Activated B cell treated with CpG ODN at 0.5 μM for 24 hours (primary cell): ENCODE results near the gene PLEKHG1. TPM values are rescaled to one million over a fixed set of nuclear protein-coding genes. Genes with fewer than 3 reads are reported as not detected.

Experiments
- ATAC-seq: fragments of 200-7000 bp; cut with Tn5 transposase; one replicate; pipeline ENCODE4 v1.10.0; 2021; ENCODE audit warnings: low read depth, mild to moderate bottlenecking, moderate library complexity
- CTCF ChIA-PET: fragments of 350-600 bp; sonication (Branson Sonifier 250); formaldehyde crosslinking; loops from one replicate; lab custom pipeline; 2021; ENCODE audit warnings: antibody characterized with exemption; lab: Charles Lee
- POLR2A ChIA-PET: fragments of 350-600 bp; sonication (Branson Sonifier 250); formaldehyde crosslinking; loops from one replicate; lab custom pipeline; 2021; ENCODE audit warnings: antibody characterized with exemption; lab: Charles Lee
- DNase-seq: peaks from one replicate; pipeline ENCODE4 v3.0.0; 2022
- H3K27ac Mint-ChIP-seq: one replicate; pipeline ENCODE4 v1.8.0; 2020; ENCODE audit warnings: mixed read lengths
- H3K27me3 Mint-ChIP-seq: one replicate; pipeline ENCODE4 v1.8.0; 2021; ENCODE audit warnings: mixed read lengths
- H3K36me3 Mint-ChIP-seq: one replicate; pipeline ENCODE4 v1.8.0; 2021; ENCODE audit warnings: low read depth, mixed read lengths
- H3K4me1 Mint-ChIP-seq: one replicate; pipeline ENCODE4 v1.8.0; 2021; ENCODE audit warnings: mixed read lengths
- H3K4me3 Mint-ChIP-seq: one replicate; pipeline ENCODE4 v1.8.0; 2020; ENCODE audit warnings: mild to moderate bottlenecking, mixed read lengths
- H3K9me3 Mint-ChIP-seq: one replicate; pipeline ENCODE4 v1.8.0; 2020; ENCODE audit warnings: mixed read lengths
- CTCF ChIP-seq: fragments of 200-600 bp; IDR thresholded peaks from one replicate; pipeline ENCODE4 v1.8.0; 2022; ENCODE audit warnings: antibody characterized with exemption, mild to moderate bottlenecking
- intact Hi-C: fragments of 100-400 bp; cut with micrococcal nuclease; formaldehyde crosslinking; loops from one replicate; pipeline ENCODE4 v1.15.1; 2024
- total RNA-seq: library from RNA; stranded (reverse); gene quantifications from 2 replicates; pipeline ENCODE4 v1.2.3, GENCODE V29; 2022

The PLEKHG1 gene
- total RNA-seq, 1 donor from 2014 or later, result 219 TPM

- Mint-ChIP-seq H3K27ac (peak overlapping the region; percentile 65), H3K27me3 (no peaks in the 10 kb centered on the region), H3K36me3 (peaks cover 42% of the 10 kb centered on the region), H3K9me3 (no peaks in the 10 kb centered on the region), H3K4me3 (peak overlapping the region; percentile 22), H3K4me1 (peaks cover 95% of the 10 kb centered on the region)
- intact Hi-C loops, result no loop called here
- POLR2A ChIA-PET, result interaction anchor here (1.4 to 10.9 kb wide), 3 partner anchors 14 to 20 kb away, joined by 5 to 445 read pairs (median 49); partner anchors contain the start of gene PLEKHG1
- DNase-seq (no peak), ATAC-seq (no peak)
- TF ChIP-seq CTCF, result no peak
- CTCF ChIA-PET, result interaction anchor here (0.9 to 2.0 kb wide), 2 partner anchors 15 to 19 kb away, joined by 4 read pairs; partner anchors contain the start of gene PLEKHG1
These were observed 18.1 kb downstream of the PLEKHG1 start for GRCh38 chr6:150617496-150618460.

GRCh38 chr6:150619275-150619674 is 19.6 kb downstream of the PLEKHG1 start:
- DNase-seq (no peak), ATAC-seq (no peak)
- Mint-ChIP-seq H3K9me3 (no peaks in the 10 kb centered on the region), H3K27me3 (no peaks in the 10 kb centered on the region), H3K27ac (peak overlapping the region; percentile 69), H3K4me1 (peaks cover 97% of the 10 kb centered on the region), H3K4me3 (no peak overlapping the region), H3K36me3 (peaks cover 33% of the 10 kb centered on the region)
- ChIA-PET POLR2A (interaction anchor here (1.6 to 10.9 kb wide), 2 partner anchors 18 to 19 kb away, joined by 13 to 445 read pairs; partner anchors contain the start of gene PLEKHG1), CTCF (interaction anchor here (0.9 to 2.0 kb wide), 4 partner anchors 14 to 201 kb away, joined by 3 to 6 read pairs (median 4); no protein-coding TSS in a partner anchor)
- no peak for TF ChIP-seq CTCF
- intact Hi-C loops, result no loop called here

GRCh38 chr6:150620244-150620643 is 20.6 kb downstream of the PLEKHG1 start:
- DNase-seq (no peak), ATAC-seq (no peak)
- intact Hi-C loops, result loop anchor here (5.0 kb wide), 2 partner anchors 122 to 683 kb away; no protein-coding TSS in a partner anchor
- H3K27me3 Mint-ChIP-seq, result no peaks in the 10 kb centered on the region
- ChIA-PET POLR2A (interaction anchor here (1.6 to 10.9 kb wide), 3 partner anchors 13 to 20 kb away, joined by 13 to 445 read pairs (median 29); partner anchors contain the start of gene PLEKHG1), CTCF (interaction anchor here (0.9 kb wide), 1 partner anchor 21 kb away, joined by 3 read pairs; no protein-coding TSS in a partner anchor)
- H3K9me3 Mint-ChIP-seq, result no peaks in the 10 kb centered on the region
- peak overlapping the region; percentile 94 for H3K27ac Mint-ChIP-seq
- peaks cover 98% of the 10 kb centered on the region for H3K4me1 Mint-ChIP-seq
- peaks cover 29% of the 10 kb centered on the region for H3K36me3 Mint-ChIP-seq
- no peak for TF ChIP-seq CTCF
- peak overlapping the region; percentile 56 for H3K4me3 Mint-ChIP-seq

GRCh38 chr6:150620763-150621162 is 21.1 kb downstream of the PLEKHG1 start:
- intact Hi-C loops, result loop anchor here (5.0 kb wide), 2 partner anchors 122 to 683 kb away; no protein-coding TSS in a partner anchor
- CTCF ChIA-PET, result interaction anchor here (0.7 to 3.4 kb wide), 4 partner anchors 12 to 203 kb away, joined by 4 to 22 read pairs (median 12); partner anchors contain the start of gene PLEKHG1
- ATAC-seq (no peak), DNase-seq (no peak)
- Mint-ChIP-seq H3K27me3 (no peaks in the 10 kb centered on the region), H3K27ac (peak overlapping the region; percentile 94), H3K4me1 (peaks cover 98% of the 10 kb centered on the region), H3K4me3 (peak overlapping the region; percentile 56), H3K9me3 (no peaks in the 10 kb centered on the region), H3K36me3 (peaks cover 31% of the 10 kb centered on the region)
- POLR2A ChIA-PET, result interaction anchor here (0.6 to 10.9 kb wide), 4 partner anchors 14 to 193 kb away, joined by 4 to 445 read pairs (median 103); partner anchors contain the start of gene PLEKHG1
- TF ChIP-seq CTCF, result no peak
